ENCODE measurements around the gene SOCS7. TPM values are rescaled to one million over a fixed set of nuclear protein-coding genes. Genes with fewer than 3 reads are reported as not detected.

The SOCS7 gene, protein sequence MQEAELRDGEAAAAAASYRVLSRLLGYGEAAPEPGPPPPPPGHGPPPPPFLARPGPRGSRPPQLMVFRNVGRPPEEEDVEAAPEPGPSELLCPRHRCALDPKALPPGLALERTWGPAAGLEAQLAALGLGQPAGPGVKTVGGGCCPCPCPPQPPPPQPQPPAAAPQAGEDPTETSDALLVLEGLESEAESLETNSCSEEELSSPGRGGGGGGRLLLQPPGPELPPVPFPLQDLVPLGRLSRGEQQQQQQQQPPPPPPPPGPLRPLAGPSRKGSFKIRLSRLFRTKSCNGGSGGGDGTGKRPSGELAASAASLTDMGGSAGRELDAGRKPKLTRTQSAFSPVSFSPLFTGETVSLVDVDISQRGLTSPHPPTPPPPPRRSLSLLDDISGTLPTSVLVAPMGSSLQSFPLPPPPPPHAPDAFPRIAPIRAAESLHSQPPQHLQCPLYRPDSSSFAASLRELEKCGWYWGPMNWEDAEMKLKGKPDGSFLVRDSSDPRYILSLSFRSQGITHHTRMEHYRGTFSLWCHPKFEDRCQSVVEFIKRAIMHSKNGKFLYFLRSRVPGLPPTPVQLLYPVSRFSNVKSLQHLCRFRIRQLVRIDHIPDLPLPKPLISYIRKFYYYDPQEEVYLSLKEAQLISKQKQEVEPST
- 16.3 TPM for polyA plus RNA-seq (2013, experiment 1 of 2)
- 16.6 TPM for polyA plus RNA-seq (2013, experiment 2 of 2)

DNA sequence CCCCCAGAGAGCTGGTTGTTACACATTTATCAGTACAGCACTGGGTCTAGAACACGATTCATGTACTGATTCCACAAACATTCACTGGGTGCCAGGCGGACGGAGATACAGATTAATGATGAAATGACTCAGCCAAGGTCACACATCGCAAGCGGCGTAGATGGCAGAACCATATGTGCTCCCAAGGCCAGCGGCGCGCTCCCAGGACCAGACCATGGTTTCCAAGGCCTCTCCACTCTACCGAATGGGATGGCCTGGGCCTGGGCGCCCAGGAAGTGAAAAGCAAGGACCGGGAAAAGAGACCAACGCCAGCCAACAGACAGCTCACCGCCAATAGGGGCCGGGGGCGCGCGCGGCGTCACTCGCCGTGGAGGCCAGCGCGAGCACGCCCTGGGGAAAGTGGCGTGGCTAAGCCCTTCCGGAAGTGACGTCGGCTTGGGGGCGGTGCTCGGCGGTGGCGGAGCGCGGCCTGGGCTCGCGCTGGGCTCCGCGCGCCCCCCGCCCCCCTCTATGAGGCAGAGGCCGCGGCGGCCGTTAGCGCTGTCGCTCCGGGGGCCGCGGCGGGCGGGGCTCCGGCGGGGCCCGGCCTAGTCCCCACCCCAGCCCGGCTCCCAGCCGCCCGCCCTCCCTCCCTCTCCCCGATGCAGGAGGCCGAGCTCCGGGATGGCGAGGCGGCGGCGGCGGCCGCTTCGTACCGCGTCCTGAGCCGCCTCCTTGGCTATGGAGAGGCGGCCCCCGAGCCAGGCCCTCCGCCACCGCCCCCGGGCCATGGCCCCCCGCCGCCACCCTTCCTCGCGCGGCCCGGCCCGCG lies at the start of gene SOCS7:
Gene SOCS7, plus strand, starts transcription at position 433 of the 811 bp plus-strand sequence. Its CDS starts 209 bp downstream, at position 642.
- H3K27me3 ChIP-seq (ENCODE audit: control insufficient read depth in 3 of 3, insufficient read depth in 3 of 3, low read depth in 1 of 3, low read length in 3 of 3) = no peaks in the 10 kb centered on the region
- peak within 1 kb of the TSS; percentile 90 for H2AFZ ChIP-seq (ENCODE audit: low read length)
- H3K9ac ChIP-seq (ENCODE audit: low read depth, low read length, poor library complexity) = peak within 1 kb of the TSS; percentile 94
- peak within 1 kb of the TSS; percentile 73 for H3K23ac ChIP-seq (ENCODE audit: low read depth, low read length, poor library complexity)
- peak within 1 kb of the TSS; percentile 74 to 85 for H3K4me3 ChIP-seq (ENCODE audit: low read length in 2 of 2)
- peak within 1 kb of the TSS; percentile 40 for H2BK120ac ChIP-seq (ENCODE audit: low read depth, low read length)
- peak within 1 kb of the TSS; percentile 67 for H2BK15ac ChIP-seq (ENCODE audit: low read length)
- peaks cover 7% of the 10 kb centered on the region for H3K79me1 ChIP-seq (ENCODE audit: low read depth, low read length)
- peak within 1 kb of the TSS; percentile 17 for H4K8ac ChIP-seq (ENCODE audit: low read depth, low read length)
- peak within 1 kb of the TSS; percentile 90 for H3K14ac ChIP-seq (ENCODE audit: low read length)
- H3K4me1 ChIP-seq (ENCODE audit: control insufficient read depth in 2 of 2, insufficient read depth in 1 of 2, low read depth in 1 of 2, low read length in 2 of 2) = peaks cover 12 to 13% of the 10 kb centered on the region in 2 donors
- peak within 1 kb of the TSS; percentile 94 for H2AK5ac ChIP-seq (ENCODE audit: low read depth, low read length)
- WGBS, 2 donors (ENCODE audit: extremely low coverage in 2 of 2, insufficient read length in 2 of 2, insufficient replicate concordance in 1 of 2) = no CpG with 5 or more reads among the region's 84 CpGs
- H3K4ac ChIP-seq (ENCODE audit: low read length) = no peak within 1 kb of the TSS
- peak within 1 kb of the TSS; percentile 96 for H3K18ac ChIP-seq (ENCODE audit: low read length)
- H3K36me3 ChIP-seq (replicated peaks in 1 of 2; ENCODE audit: control insufficient read depth in 2 of 2, insufficient read depth in 2 of 2, low read length in 2 of 2) = no peaks in the 10 kb centered on the region
- DNase-seq (ENCODE audit: low spot score) = peak; percentile 90
- no peak within 1 kb of the TSS for H2BK12ac ChIP-seq (ENCODE audit: low read length)
- H2BK5ac ChIP-seq (ENCODE audit: low read length) = peak within 1 kb of the TSS; percentile 39
- H3K9me3 ChIP-seq (replicated peaks in 1 of 2; ENCODE audit: control insufficient read depth in 2 of 2, insufficient read depth in 1 of 2, low read depth in 1 of 2, low read length in 2 of 2) = no peaks in the 10 kb centered on the region
- peak within 1 kb of the TSS; percentile 23 for H3K27ac ChIP-seq (replicated peaks; ENCODE audit: low read length)
- no peak within 1 kb of the TSS for H4K91ac ChIP-seq (ENCODE audit: low read depth, low read length, poor library complexity)
- peak within 1 kb of the TSS; percentile 82 for H3K4me2 ChIP-seq (ENCODE audit: insufficient read depth, low read length, poor library complexity, severe bottlenecking)

DNA sequence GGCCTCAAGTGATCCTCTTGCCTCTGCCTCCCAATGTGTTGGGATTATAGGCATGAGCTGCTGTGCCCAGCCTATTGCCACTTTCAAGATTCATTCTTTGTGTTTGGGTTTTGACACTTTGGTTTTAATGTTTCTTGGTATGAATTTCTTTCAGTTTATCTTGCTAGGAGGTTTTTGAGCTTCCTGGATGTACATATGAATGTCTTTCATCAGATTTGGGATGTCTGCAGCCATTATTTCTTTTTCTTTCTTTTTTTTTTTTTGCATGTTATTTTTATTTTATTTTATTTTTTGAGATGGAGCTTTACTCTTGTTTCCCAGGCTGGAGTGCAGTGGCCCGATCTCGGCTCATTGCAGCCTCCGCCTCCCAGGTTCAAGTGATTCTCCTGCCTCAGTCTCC lies 36.1 kb upstream of the SOCS7 start:
- no peak overlapping the region for H2BK15ac ChIP-seq (ENCODE audit: low read length)
- H3K27me3 ChIP-seq (ENCODE audit: control insufficient read depth in 3 of 3, insufficient read depth in 3 of 3, low read depth in 1 of 3, low read length in 3 of 3) = no peaks in the 10 kb centered on the region
- H3K4me1 ChIP-seq (ENCODE audit: control insufficient read depth in 2 of 2, insufficient read depth in 1 of 2, low read depth in 1 of 2, low read length in 2 of 2) = no peaks in the 10 kb centered on the region
- H2BK5ac ChIP-seq (ENCODE audit: low read length) = no peak overlapping the region
- no peak overlapping the region for H3K4ac ChIP-seq (ENCODE audit: low read length)
- no peak overlapping the region for H3K23ac ChIP-seq (ENCODE audit: low read depth, low read length, poor library complexity)
- no peak overlapping the region for H3K18ac ChIP-seq (ENCODE audit: low read length)
- H3K4me2 ChIP-seq (ENCODE audit: insufficient read depth, low read length, poor library complexity, severe bottlenecking) = no peak overlapping the region
- H3K9me3 ChIP-seq (replicated peaks in 1 of 2; ENCODE audit: control insufficient read depth in 2 of 2, insufficient read depth in 1 of 2, low read depth in 1 of 2, low read length in 2 of 2) = peaks cover 0 to 3% of the 10 kb centered on the region in 2 donors
- H2AK5ac ChIP-seq (ENCODE audit: low read depth, low read length) = no peak overlapping the region
- no peak overlapping the region for H4K8ac ChIP-seq (ENCODE audit: low read depth, low read length)
- no peak overlapping the region for H2AFZ ChIP-seq (ENCODE audit: low read length)
- no peak overlapping the region for H2BK12ac ChIP-seq (ENCODE audit: low read length)
- H3K36me3 ChIP-seq (replicated peaks in 1 of 2; ENCODE audit: control insufficient read depth in 2 of 2, insufficient read depth in 2 of 2, low read length in 2 of 2) = peaks cover 8 to 55% of the 10 kb centered on the region in 2 donors
- no peak for DNase-seq (ENCODE audit: low spot score)
- no peak overlapping the region for H3K14ac ChIP-seq (ENCODE audit: low read length)
- no peak overlapping the region for H3K27ac ChIP-seq (replicated peaks; ENCODE audit: low read length)
- H3K4me3 ChIP-seq (ENCODE audit: low read length in 2 of 2) = no peak overlapping the region
- no CpG with 5 or more reads among the region's 3 CpGs for WGBS, 2 donors (ENCODE audit: extremely low coverage in 2 of 2, insufficient read length in 2 of 2, insufficient replicate concordance in 1 of 2)
- no peak overlapping the region for H3K9ac ChIP-seq (ENCODE audit: low read depth, low read length, poor library complexity)
- H3K79me1 ChIP-seq (ENCODE audit: low read depth, low read length) = no peaks in the 10 kb centered on the region
- no peak overlapping the region for H2BK120ac ChIP-seq (ENCODE audit: low read depth, low read length)
- no peak overlapping the region for H4K91ac ChIP-seq (ENCODE audit: low read depth, low read length, poor library complexity)

DNA sequence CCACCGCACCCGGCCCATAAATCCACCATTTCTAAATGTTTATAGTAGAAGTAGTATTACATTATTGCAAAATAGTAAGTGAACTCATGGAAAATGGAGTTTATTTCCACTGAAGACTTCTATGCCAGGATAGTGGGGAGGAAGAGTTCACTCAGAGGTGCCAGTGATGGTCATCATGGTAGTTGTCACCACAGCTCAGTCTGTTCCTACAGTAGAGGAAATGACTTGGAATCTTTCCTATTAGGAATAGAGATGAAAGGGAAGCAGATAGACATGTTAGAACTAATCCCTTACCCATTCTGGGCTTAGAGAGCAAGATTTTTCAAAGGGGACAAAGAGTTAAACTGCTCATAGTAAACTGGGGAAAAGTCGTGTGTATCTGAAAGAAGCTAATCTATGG lies 34.6 kb upstream of the SOCS7 start:
- H3K27ac ChIP-seq (replicated peaks; ENCODE audit: low read length) = no peak overlapping the region
- no peak overlapping the region for H2BK15ac ChIP-seq (ENCODE audit: low read length)
- no peak overlapping the region for H2BK120ac ChIP-seq (ENCODE audit: low read depth, low read length)
- no peak overlapping the region for H3K9ac ChIP-seq (ENCODE audit: low read depth, low read length, poor library complexity)
- WGBS, 2 donors (ENCODE audit: extremely low coverage in 2 of 2, insufficient read length in 2 of 2, insufficient replicate concordance in 1 of 2) = no CpG with 5 or more reads among the region's 3 CpGs
- H2BK5ac ChIP-seq (ENCODE audit: low read length) = no peak overlapping the region
- H4K91ac ChIP-seq (ENCODE audit: low read depth, low read length, poor library complexity) = no peak overlapping the region
- no peak for DNase-seq (ENCODE audit: low spot score)
- H3K36me3 ChIP-seq (replicated peaks in 1 of 2; ENCODE audit: control insufficient read depth in 2 of 2, insufficient read depth in 2 of 2, low read length in 2 of 2) = peaks cover 10 to 60% of the 10 kb centered on the region in 2 donors
- no peak overlapping the region for H2BK12ac ChIP-seq (ENCODE audit: low read length)
- no peak overlapping the region for H3K4me2 ChIP-seq (ENCODE audit: insufficient read depth, low read length, poor library complexity, severe bottlenecking)
- no peak overlapping the region for H3K18ac ChIP-seq (ENCODE audit: low read length)
- H3K4me1 ChIP-seq (ENCODE audit: control insufficient read depth in 2 of 2, insufficient read depth in 1 of 2, low read depth in 1 of 2, low read length in 2 of 2) = no peaks in the 10 kb centered on the region
- no peak overlapping the region for H3K4ac ChIP-seq (ENCODE audit: low read length)
- H3K14ac ChIP-seq (ENCODE audit: low read length) = no peak overlapping the region
- no peak overlapping the region for H3K23ac ChIP-seq (ENCODE audit: low read depth, low read length, poor library complexity)
- H2AFZ ChIP-seq (ENCODE audit: low read length) = no peak overlapping the region
- no peak overlapping the region for H4K8ac ChIP-seq (ENCODE audit: low read depth, low read length)
- H3K4me3 ChIP-seq (ENCODE audit: low read length in 2 of 2) = no peak overlapping the region
- peaks cover 0 to 3% of the 10 kb centered on the region in 2 donors for H3K9me3 ChIP-seq (replicated peaks in 1 of 2; ENCODE audit: control insufficient read depth in 2 of 2, insufficient read depth in 1 of 2, low read depth in 1 of 2, low read length in 2 of 2)
- no peaks in the 10 kb centered on the region for H3K79me1 ChIP-seq (ENCODE audit: low read depth, low read length)
- H2AK5ac ChIP-seq (ENCODE audit: low read depth, low read length) = no peak overlapping the region
- H3K27me3 ChIP-seq (ENCODE audit: control insufficient read depth in 3 of 3, insufficient read depth in 3 of 3, low read depth in 1 of 3, low read length in 3 of 3) = no peaks in the 10 kb centered on the region

Data from neuronal stem cell (in vitro differentiated cells).